ENCODE data around the gene JAM3. TPM values are rescaled to one million over a fixed set of nuclear protein-coding genes. Genes with fewer than 3 reads are reported as not detected.

The JAM3 gene
- total RNA-seq, 1 experiment from 2014 or later: 36.5 TPM

GRCh38 chr11:134170177-134170918, 101.5 kb downstream of the JAM3 start:
- Histone ChIP-seq H4K8ac (replicated peaks; ENCODE audit: insufficient read length, low read depth, low read length) (no peak overlapping the region), H3T11ph (ENCODE audit: low read length) (no peak overlapping the region), H2AFZ (ENCODE audit: low read length) (no peak overlapping the region), H3K18ac (ENCODE audit: insufficient read length, low read depth, low read length) (no peak overlapping the region), H3K27me3 (ENCODE audit: insufficient read depth, low read length) (no peaks in the 10 kb centered on the region), H2AK5ac (ENCODE audit: insufficient read length, low read length) (no peak overlapping the region), H2BK12ac (ENCODE audit: insufficient read length, low read depth, low read length) (no peak overlapping the region), H2BK15ac (ENCODE audit: low read depth, low read length) (no peak overlapping the region), H3K9me3 (ENCODE audit: control insufficient read depth, low read depth, low read length) (peaks cover 69% of the 10 kb centered on the region), H3K4ac (ENCODE audit: low read depth, low read length) (no peak overlapping the region), H4K91ac (ENCODE audit: insufficient read length, low read depth, low read length) (no peak overlapping the region), H2BK5ac (ENCODE audit: insufficient read length, low read length) (no peak overlapping the region), H3K14ac (ENCODE audit: insufficient read depth, low read length) (no peak overlapping the region), H3K27ac (ENCODE audit: insufficient read length, low read depth, low read length) (no peak overlapping the region), H3K79me2 (ENCODE audit: insufficient read depth, low read length) (no peaks in the 10 kb centered on the region), H3K56ac (ENCODE audit: insufficient read length, low read depth, low read length) (no peak overlapping the region), H2BK120ac (ENCODE audit: low read depth, low read length, poor library complexity, severe bottlenecking) (no peak overlapping the region), H3K9ac (ENCODE audit: extremely low read depth, insufficient read length, low read length) (no peak overlapping the region), H3K23ac (ENCODE audit: insufficient read length, low read depth, low read length) (no peak overlapping the region), H4K5ac (ENCODE audit: insufficient read length, low read depth, low read length) (no peak overlapping the region), H3K79me1 (ENCODE audit: insufficient read depth, low read depth, low read length, poor library complexity, severe bottlenecking) (no peaks in the 10 kb centered on the region), H3K4me2 (ENCODE audit: insufficient read depth, insufficient read length, low read length) (no peak overlapping the region), H3K23me2 (ENCODE audit: insufficient read length, low read depth, low read length, poor library complexity, severe bottlenecking) (no peaks in the 10 kb centered on the region), H2BK20ac (ENCODE audit: low read depth, low read length, poor library complexity, severe bottlenecking) (no peak overlapping the region), H3K4me1 (ENCODE audit: insufficient read depth, low read length) (no peaks in the 10 kb centered on the region), H4K20me1 (ENCODE audit: control insufficient read depth, insufficient read depth, insufficient read length) (no peaks in the 10 kb centered on the region)
- H3K27me3 Mint-ChIP-seq (ENCODE audit: low read depth): peaks cover 21% of the 10 kb centered on the region
- no peak for DNase-seq
- H3K4me3 Mint-ChIP-seq: no peak overlapping the region
- no peak overlapping the region for H3K27ac Mint-ChIP-seq
- no CpG with 5 or more reads among the region's 6 CpGs for WGBS (ENCODE audit: extremely low coverage, insufficient read length, low lambda C conversion rate)
- TF ChIP-seq CTCF (conservative IDR thresholded peaks at IDR 0.05): no peak
- no peaks in the 10 kb centered on the region for H3K4me1 Mint-ChIP-seq
- H3K9me3 Mint-ChIP-seq: peaks cover 78 to 90% of the 10 kb centered on the region in 2 experiments
- H3K36me3 Mint-ChIP-seq (ENCODE audit: insufficient read depth in 1 of 3, low read depth in 3 of 3): peaks cover 93 to 99% (median 93%) of the 10 kb centered on the region in 3 experiments

Measured in H9 (cell line).